Inflammatory macrophage treated with lipopolysaccharide for 4 hours (primary cell): Measurements from ENCODE around the gene BRD2.
"Not testable (repeated sequence)": the region's sequence is repeated elsewhere in the genome, so short reads cannot be mapped to it uniquely, and the experiment has no call there.

Source experiments
- DNase-seq: peaks from one replicate; pipeline ENCODE4 v3.0.0-alpha.2; 2020

BRD2 gene

GRCh38 chr6:32968093-32968866 is at the start of gene BRD2:
BRD2 (plus strand) TSS chr6:32968594; CDS start chr6:32972899, 4,305 bp downstream.
- DNase-seq: peak; percentile 96

DNA sequence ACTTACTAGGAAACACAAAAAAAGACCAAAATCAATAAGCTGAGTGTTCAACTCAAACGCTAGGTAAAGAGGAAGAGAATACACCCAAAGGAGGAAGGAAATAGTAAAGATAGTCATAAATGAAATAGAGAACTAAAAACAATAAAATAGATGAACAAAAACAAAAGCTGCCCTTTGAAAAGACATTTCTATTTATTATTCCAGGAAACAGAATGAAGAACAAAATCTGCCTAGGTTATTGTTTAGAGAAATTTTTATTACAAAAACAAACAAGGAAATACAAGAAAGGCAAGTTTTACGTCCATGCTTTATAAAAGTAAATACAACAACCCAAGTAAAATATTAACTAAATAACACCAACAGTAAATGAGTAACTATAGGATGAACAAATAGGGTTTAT is 47.7 kb upstream of the BRD2 start:
- DNase-seq: peak; percentile 50

DNA sequence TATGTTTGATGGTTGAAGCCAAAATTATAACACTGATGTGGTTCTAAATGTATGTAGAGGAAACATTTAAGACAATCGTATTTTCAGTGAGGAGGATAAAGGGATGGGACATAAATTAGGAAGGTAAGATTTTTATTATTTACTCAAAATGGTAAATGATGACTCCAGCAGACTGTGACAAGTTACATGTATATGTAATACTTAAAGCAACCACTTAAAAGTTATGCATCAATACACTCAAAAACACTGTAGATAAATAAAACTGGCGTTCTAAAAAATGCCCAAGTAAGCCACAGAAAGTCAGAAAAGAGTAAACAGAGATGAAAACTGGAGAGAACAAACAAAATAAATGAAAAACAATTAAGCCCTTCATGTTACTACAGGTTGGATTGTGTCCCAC is 46.3 kb upstream of the BRD2 start:
- DNase-seq: no peak

- DNase-seq: no peak
Measured at GRCh38 chr6:32931211-32931610, 37.2 kb upstream of the BRD2 start.

- no peak for DNase-seq
Measured at GRCh38 chr6:32932132-32932868, 36.1 kb upstream of the BRD2 start.

DNA sequence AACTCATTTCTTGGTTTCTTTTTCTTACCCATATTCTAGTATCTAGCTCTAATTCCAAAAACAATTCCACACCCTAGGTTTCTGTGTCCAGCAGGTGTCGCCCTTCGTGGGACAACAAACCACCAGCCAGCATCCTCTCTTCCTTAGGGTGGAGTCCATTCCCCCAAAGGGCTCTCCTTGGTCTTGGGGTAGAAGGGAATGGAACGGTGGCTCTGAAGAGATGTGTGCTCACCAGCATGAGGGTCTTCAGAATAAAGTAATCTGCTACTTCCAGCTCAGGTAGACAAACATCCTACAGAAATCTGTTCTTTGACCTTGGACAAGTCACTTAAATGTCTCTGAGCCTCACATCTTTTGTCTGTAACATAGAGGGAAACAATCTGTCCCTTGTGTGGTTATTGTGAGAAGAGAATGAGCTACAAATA is 34.7 kb upstream of the BRD2 start:
- DNase-seq: peak; percentile 77

DNA sequence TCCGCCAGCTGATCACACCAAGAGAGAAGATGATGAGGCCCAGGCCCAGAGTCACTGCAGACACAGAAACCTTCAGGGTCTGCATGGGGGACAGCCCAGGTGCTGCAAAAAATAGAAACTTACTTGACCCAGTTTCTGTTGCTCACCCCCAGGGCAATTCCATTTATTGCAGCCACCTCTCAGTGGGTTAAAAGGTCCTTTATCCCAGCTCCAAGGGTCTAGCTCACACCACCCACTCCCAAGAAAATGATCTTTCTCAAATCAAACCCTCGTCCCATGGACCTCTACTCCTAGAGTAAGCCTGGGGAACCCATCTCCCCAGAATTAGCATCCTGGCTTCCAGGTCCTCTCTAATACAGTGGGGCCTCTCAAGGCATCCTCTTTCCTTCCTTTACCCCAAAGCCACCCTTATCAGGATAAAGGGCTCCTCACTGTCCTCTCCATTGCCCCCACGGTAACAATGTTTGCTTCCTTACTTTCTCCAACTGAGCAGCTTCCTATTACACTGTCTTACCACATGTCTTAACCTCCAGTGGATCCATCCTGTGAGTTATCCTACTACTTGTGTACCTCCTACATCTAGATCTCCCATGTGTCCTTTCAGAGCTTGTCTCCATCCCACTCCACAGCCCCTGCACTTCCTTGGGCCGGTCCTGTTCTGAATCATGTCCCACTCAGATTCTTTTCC is 32.7 kb upstream of the BRD2 start:
- DNase-seq: no peak

DNA sequence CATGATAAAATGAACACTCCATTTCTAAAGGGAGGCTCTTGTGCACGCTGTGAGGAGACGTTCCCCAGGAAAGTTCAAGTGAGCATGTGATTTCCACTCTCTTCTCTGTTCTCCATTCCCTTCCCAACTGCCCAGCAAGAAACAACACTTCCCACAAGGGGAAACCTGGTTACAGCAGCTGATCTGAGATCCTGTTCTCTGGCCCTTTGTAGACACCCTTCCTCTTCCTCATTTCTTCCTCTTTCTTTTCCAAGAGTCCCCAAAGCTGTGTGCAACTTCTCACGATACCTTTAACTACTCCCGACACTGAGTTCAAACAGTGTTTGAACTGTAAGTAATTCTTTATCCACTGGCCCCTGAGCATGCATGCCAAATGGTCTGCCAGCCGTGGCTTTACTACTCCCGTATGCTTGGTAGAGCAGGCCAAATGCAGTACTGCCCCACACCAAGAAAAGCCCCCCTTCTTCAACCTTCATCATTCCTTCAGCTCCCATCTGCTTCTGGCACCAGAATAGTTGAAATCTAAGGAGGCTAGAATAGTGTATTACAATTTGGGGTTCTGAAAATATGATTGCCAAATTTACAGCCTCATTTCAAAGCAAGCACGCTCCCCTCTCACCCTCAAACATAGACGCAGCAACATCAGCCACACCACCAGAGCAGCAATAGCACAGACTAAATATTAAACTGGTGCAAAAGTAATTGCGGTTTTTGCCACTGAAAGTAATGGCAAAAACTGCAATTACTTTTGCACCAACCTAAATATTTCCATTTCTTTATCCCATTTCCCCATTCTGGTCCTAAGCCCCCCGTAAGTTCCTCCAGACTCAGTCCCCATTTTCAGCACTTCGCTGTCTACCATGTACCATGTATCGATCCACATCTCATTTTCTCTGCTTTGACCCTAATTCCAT is 31.9 kb upstream of the BRD2 start:
- peak; percentile 59 for DNase-seq

GRCh38 chr6:32937230-32937633 is 31.2 kb upstream of the BRD2 start:
- DNase-seq: peak; percentile 71

GRCh38 chr6:32938494-32938893 is 29.9 kb upstream of the BRD2 start:
- no peak for DNase-seq

DNA sequence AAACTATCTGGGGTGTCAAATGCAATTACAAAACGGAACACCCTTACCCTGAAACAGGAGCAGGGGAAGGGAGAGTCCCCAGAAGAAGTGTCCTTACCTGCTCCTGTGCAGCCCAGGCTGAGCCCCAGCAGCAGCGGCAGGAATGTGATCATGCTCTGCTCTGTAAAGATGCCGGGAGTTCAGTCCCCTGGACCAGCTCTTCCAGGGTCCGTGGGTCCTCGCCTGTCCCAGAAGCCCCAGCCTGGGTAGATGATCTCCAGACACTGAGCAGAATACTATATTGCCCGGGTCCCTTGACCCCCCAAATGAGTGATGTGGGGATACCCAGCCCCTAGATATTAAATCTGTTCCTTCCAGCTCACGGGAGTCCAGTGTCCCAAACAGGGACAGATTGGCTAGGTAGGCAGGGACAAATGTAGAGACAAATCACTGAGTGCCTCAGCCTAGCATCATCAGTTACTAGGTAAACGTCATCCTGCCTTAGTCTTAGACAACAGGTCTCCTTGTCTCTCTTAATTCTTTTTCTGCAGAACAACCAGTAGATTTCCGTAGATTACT is 27.7 kb upstream of the BRD2 start, which contains the start of gene HLA-DMB:
TSS of gene HLA-DMB (minus strand) at position 373 of the 558 bp plus-strand sequence. CDS start at position 152, 221 bp downstream.
- peak; percentile 90 for DNase-seq

DNA sequence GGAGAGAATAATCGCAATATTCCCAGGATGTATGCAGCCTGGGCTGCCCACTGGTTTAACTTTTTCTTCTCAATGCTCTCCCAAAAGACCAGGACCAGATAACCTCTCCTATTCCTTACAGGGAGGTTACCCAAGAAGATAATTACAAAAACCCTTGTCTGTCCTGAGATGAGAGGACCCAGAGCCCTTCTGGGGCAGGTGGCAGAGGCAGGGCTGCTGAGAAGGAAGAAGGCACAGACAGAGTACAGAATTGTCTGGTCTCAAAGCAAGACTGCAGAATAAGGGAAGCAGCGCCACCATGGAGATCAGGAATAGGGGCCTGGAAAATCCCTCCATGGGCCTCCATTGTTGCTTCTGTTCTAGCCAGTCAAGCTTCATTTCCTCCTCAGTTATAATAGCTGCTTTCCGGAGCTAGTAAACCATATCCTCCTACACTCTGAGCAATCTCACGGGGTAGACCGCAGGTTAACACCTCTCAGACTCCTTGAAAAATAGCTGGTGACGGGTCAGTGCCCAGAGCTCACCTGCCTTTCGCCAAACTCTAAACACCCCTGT is 27.1 kb upstream of the BRD2 start:
- peak; percentile 53 for DNase-seq

DNA sequence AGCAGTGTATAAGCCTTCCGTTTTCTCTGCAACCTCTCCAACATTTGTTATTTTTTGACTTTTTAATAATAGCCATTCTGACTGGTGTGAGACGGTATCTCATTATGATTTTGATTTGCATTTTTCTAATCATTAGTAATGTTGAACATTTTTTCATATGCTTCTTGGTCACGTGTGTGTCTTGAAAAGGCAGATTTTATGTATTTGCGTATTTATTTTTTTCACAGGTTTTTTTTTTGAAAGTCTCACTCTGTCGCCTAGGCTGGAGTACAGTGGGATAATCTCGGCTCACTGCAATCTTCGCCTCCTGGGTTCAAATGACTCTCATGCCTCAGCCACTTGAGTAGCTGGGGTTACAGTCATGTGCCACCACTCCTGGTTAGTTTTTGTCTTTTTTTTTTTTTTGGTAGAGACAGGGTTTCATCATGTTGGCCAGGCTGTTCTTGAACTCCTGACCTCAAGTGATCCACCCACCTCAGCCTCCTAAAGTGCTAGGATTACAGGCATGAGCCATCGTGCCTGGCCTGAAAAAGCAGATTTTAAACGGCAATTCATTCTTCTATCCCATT is 25.8 kb upstream of the BRD2 start:
- DNase-seq: not testable (repeated sequence)

DNA sequence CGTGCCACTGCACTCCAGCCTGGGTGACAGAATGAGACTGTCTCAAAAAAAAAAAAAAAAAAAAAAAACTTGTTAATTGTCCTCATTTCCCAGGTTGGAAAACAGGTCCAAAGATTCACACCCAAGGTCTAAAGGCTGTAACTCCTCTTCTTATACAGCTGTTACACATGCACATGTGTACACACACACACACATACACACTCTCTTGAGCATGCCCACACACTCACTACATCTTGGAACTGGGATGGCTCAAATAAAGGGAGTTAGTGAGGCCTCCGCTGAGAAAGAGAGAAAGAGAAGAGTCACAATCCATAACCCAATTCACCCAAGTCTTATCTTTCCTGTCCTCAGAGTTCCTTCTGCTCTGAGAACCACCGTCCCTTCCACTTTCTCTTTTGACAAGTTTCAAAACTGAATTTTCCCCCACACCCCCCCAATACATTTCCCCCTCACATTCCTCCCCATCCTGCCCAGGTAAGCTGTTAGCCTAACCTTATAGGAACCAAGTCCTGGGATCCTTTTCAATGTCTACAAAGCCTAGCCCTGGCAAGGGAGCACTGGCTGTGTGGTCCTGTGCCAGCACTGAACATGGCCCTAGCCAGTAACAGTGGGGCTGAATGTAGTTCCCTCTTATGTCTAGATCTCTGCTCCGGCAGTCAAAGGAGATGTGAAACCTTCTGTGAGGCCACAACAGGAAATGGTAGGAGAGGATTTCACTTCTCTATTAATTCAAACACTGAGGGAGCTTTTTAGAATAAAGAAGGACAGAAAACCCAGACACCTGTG is 24.3 kb upstream of the BRD2 start:
- DNase-seq: peak; percentile 92

GRCh38 chr6:32945108-32945760 is 23.2 kb upstream of the BRD2 start:
- peak; percentile 78 for DNase-seq

DNA sequence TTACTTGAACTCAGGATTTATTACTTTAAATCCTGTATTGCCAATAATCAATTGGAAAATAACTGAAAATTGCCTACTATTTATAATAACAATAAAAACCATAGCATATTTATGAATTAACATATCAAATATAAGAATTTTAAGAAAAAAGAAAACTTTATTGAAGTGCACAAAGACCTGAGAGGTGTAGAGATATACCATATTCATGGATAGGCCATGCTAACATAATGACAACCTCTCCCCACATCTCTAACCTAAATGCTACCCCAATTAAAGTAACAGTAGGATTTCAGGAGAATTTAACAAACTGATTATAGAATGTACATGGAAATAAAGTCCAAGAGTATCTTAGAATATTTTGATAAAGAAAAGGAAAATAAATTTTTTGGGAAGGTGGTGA is 22.4 kb upstream of the BRD2 start:
- no peak for DNase-seq

- no peak for DNase-seq
Measured at GRCh38 chr6:32946893-32947292, 21.5 kb upstream of the BRD2 start.

- DNase-seq: peak; percentile 52
Measured at GRCh38 chr6:32947552-32948465, 20.6 kb upstream of the BRD2 start.

DNA sequence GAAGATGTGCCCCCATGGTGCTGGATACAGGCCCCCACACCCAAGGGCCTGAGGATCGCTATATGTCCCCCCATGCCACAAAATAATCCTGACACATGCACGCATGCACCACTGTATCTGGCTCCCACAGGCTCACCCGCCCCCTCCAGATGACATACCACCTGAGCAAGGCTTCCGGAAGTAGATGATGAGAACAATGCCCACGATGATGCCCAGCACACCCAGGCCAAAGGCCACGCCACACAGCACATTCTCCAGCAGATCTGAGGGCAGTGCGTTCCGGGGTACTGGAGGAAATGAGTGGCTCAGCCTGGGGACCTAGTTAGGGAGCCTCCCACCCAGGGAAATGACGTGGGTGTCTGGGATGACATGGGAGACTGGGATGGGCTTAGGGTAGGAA is 19.3 kb upstream of the BRD2 start:
- DNase-seq: no peak
